Measurements from ENCODE around the gene MIEF1. TPM values are rescaled to one million over a fixed set of nuclear protein-coding genes. Genes with fewer than 3 reads are reported as not detected.
A peak's percentile ranks its signal among the peaks of the same experiment; 100 is the strongest.

MIEF1 gene
- total RNA-seq, 2 experiments from 2014 or later = 48.2 to 51.1 TPM

- H3K4me3 Mint-ChIP-seq = no peak overlapping the region
- ChIA-PET POLR2A (interaction anchor here (0.6 kb wide), 1 partner anchor 65 kb away, joined by 3 read pairs; the partner anchor contains the start of gene MIEF1), CTCF (interaction anchor here (0.8 kb wide), 1 partner anchor 32 kb away, joined by 3 read pairs; no protein-coding TSS in a partner anchor)
- intact Hi-C loops (cut with micrococcal nuclease) = no loop called here
- DNase-seq = peak; percentile 66
- peaks cover 8% of the 10 kb centered on the region for H3K9me3 Mint-ChIP-seq
- H3K27me3 Mint-ChIP-seq = no peaks in the 10 kb centered on the region
- peaks cover 13% of the 10 kb centered on the region for H3K4me1 Mint-ChIP-seq (ENCODE audit: low read depth)
- no peak for TF ChIP-seq CTCF (IDR thresholded peaks at IDR 0.05)
- no peaks in the 10 kb centered on the region for H3K36me3 Mint-ChIP-seq (ENCODE audit: low read depth)
- H3K27ac Mint-ChIP-seq = no peak overlapping the region
- ATAC-seq = peak; percentile 93
Measured at GRCh38 chr22:39567135-39567946, 65.3 kb downstream of the MIEF1 start.

Other genes with a start within 250 kb of the MIEF1 start
- gene RPL3, start 182.7 kb upstream of the MIEF1 start, total RNA-seq = 1,000 to 10,000 TPM; 3,563 to 3,599 TPM
- 1 to 10 TPM; 2.4 to 3.8 TPM for gene SYNGR1, start 152.3 kb upstream of the MIEF1 start, total RNA-seq
- 10 to 100 TPM; 21.6 to 22.8 TPM for gene TAB1, start 102.5 kb upstream of the MIEF1 start, total RNA-seq
- 1 to 10 TPM in 1 of 2 experiments, under 1 TPM in 1; 0.90 to 1.9 TPM for gene MGAT3, start 45.3 kb upstream of the MIEF1 start, total RNA-seq
- gene ATF4, start 18.3 kb downstream of the MIEF1 start, total RNA-seq = 100 to 1,000 TPM; 518 to 536 TPM
- gene RPS19BP1, start 30.5 kb downstream of the MIEF1 start, total RNA-seq = 10 to 100 TPM; 68.5 to 71.7 TPM
- under 1 TPM; 0.07 to 0.09 TPM for gene CACNA1I, start 68.5 kb downstream of the MIEF1 start, total RNA-seq

Measured in activated CD8-positive, alpha-beta T cell treated with anti-CD3 and anti-CD28 coated beads for 36 hours (primary cell).